Activated CD4-positive, CD25-positive, alpha-beta regulatory T cell treated with anti-CD3 and anti-CD28 coated beads, Interleukin-2, amount 50 U/mL, for 16 hours (primary cell): ENCODE results near the gene BICD2.
A peak's percentile ranks its signal among the peaks of the same experiment; 100 is the strongest.
"Not testable (repeated sequence)": the region's sequence is repeated elsewhere in the genome, so short reads cannot be mapped to it uniquely, and the experiment has no call there.

ENCODE experiments used
- DNase-seq: peaks from one replicate; pipeline ENCODE4 v3.0.0-alpha.2; 2020; ENCODE audit warnings: low read depth, low spot score

Gene BICD2

DNA sequence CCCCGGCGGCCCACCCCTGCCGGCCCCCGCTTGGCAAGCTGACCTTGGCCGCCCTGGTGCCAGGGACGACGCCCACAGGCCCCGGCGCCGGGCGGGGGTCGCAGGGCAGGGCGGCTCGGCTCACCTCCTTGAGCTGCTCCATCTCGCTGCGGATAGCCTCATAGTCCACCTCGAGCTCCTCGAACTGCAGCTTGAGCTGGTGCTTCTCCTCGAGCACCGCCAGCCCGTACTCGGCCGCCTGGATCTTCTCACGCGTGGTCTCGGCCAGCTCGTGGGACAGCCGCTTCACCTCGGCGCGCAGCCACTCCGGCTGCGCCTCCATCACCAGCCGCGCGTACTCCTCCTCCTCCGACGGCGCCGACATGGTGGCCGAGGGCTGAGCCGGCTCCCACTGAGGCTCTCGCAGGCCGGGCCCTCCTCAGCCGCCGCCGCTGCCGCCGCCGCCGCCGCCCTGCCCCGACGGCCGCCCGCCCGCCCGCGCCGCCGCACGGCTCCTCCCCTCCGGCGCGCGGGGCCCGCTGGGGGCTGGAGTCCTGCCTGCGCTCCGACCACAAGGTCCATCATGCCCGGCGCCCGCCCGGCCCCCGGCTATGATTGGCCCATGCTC is at the start of gene BICD2:
Gene BICD2, minus strand, starts transcription at position 453 of the 607 bp plus-strand sequence. Its CDS starts 89 bp downstream, at position 364.
- DNase-seq, result no peak

DNA sequence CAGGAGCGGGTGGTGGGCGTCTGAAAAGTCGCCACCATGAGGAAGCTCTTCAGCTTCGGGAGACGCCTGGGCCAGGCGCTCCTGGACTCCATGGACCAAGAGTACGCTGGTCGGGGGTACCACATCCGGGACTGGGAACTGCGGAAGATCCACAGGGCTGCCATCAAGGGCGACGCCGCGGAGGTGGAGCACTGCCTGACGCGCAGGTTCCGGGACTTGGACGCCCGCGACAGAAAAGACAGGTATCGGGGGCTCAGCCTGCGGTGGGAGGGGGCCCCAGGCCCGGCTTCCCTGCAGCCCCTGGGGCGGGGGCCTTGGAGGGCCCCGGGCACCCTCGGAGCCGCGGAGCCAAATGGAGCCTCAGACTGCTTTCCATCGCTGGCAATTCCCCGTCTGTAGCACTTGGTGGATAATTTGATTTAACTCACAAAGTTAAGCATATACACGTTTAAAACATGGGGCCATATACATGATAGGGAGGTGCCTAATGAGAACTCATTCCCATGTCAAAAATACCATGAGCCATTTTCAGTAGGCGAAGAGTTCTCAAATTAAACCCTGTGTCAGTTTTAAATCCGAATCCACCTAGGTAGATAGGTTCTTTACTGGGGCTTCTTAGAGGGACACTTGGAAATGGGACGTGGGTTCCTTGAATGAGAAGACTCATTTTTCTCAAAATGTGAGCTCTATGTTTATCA is 45.1 kb upstream of the BICD2 start:
- DNase-seq, result not testable (repeated sequence)

DNA sequence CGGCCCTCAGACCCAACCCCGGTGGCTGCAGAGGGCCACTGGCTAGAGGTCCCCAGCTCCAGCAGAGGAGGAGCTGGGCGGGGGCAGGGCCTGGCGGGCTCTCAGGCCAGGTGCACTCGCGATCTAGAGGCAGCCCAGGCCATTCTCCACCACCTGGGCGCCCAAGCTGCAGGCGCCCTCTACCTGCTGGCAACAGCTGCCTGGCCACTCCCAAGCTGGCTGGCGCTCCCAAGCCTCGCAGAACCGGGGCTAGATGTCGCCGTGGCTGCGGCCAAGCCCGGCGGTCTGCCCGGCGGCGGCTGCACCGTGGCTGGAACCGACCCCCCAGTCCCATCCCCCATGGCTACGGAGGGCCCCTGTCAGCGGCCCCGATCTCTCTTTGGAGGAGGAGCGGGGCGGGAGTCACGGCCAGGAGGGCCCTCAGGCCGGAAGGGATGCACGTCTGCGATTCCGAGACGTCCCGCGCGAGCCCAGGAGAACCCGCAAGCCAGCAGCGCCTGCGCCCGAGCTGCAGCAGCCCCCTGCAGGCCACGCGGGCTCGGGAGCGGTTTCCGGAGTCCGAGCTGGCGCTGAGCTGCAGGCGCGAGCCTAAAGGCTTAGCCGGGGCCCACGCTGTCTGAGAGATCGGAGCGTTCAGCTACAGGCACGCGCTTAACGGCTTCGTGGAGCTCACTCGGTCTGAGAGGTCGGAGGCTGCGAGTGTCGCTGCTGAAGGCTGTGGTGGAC is 44.3 kb upstream of the BICD2 start:
- no peak for DNase-seq

DNA sequence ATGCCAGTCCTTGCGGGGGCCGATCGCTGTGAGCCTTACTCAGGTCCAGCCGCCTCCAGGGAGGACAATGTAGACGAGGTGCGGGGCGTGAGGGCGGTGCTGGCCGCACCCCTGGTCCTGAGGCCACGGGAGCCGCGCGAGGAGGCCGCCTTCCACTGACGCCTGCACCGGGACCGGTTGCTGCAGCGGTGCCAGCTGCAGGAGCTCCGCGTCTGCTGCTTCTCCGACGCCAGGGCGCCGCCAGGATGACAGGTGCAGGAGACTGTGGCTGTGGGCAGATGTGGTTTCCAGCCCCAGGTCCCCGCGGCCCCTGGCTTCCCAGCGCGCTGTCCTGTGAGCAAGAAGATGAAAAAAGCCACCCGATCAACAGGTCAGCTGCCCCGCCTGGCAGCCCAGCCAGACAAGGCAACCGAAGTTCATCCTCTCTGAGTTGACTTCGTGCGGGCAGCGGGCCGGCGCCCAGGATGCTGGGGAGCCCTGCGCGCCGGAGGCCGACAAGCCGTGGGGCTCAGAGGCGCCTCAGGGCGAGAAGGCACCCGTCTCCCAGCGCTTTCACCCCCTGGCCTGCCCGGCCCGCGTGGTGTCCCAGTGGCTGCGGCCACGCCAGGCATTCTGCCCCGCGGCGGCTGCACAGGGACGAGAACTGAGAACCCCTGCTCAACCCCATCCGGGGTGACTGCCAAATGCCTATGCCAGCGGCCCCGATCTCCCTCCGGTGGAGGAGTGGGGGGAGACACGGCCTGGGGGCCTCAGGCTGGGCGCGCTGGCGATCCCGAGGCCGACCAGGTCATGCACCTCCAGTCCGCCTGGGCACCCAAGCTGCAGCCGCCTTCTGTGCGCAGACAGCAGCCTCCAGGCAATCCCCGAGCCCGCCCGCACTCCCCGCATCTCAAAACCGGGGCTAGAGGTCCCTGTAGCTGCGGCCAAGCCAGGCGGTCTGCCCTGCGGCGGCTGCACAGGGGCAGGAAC is 43.4 kb upstream of the BICD2 start:
- DNase-seq, result no peak

DNA sequence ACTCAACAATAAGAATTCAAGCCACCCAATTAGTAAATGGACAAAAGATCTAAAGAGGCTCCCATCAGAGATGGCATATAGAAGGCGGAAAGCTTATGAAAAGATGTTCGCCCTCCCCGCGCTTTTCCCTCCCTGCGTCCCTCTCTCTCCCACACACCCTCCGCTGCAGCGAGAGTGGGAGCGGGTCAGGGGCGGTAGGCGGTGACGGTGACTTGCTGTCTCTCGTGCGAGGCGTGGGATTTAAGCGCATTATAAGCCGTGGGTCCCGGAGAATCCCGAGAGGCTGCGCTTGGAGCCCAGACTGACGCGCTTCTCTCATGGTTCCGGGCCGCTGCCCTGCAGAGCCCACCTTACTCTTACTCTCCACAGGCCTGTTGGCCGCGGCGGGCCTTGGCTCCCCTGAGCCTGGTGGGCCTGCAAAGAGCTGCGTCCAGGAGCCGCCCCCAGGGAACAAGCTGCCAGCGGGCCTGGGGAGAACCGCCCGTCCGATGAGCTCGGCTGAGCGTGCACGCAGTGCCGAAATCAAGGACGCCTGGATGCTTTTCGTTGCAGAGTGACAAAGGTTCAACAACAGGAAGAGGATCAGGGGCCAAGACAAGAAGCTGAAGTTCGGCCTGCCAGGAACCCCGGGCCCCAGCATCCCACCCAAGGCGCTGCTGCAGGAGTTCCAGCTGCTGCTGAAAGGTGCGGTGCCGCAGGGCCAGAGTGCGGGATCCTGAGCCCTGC is 42.6 kb upstream of the BICD2 start:
- DNase-seq, result no peak

DNA sequence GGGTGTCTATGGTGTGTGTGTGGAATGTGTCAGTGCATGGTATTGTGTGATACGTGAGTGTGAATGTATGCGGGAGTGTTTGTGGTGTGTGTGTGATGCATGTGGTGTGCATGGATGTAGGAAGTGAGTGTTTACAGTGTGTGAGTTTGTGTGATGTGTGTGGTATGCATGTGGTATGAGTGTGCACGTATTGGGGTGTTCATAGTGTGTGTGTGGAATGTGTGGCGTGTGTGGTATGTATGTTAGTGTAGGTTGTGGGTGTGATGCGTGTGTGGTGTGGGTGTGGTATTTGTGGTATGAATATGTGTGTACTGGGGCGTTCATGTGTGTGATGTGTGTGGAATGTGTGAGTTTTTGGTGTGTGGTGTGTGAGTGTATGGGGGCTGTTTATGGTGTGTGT is 40.1 kb upstream of the BICD2 start:
- DNase-seq, result no peak

DNA sequence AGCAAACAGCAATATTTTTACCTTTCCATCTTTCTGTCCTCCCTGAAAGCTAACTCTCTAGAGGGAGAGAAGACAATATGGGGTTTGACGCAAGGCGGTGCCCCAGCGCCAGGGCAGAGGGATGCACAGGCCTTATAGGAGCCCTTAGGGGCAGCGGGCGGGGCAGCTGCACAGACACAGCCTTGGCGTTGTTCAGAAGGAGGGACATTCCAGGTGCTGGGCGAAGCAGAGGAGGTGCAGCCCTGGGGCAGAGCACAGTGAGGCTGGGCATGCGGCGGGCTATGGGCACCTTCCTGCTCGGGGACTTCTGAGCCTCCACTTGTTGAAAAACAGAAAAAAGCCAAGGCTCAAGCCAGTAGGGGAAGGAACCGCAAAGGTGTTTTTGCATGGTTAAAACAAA is 33.7 kb upstream of the BICD2 start:
- DNase-seq, result no peak

DNA sequence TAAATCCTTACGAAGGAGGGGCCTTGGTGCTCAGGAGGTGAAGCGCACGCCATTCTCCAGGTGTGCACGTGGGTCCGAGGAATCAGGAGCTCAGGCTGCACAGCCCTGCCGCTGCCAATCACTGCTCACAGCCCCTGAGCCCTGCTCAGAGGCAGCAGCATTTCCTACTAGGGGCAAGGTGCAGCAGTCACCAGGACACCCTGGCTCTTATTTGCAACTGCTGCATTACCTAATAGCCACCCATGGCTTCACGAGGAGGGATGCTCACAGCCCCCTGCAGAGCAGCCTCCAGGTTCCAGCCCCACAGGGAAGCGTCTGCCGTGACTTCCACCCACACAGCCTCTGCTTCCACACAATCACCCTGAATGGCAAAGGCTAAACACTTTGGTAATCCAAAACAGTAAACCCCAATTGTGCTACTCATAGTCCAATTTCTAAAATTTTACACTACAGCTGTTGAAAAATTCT is 31.7 kb upstream of the BICD2 start:
- not testable (repeated sequence) for DNase-seq

DNA sequence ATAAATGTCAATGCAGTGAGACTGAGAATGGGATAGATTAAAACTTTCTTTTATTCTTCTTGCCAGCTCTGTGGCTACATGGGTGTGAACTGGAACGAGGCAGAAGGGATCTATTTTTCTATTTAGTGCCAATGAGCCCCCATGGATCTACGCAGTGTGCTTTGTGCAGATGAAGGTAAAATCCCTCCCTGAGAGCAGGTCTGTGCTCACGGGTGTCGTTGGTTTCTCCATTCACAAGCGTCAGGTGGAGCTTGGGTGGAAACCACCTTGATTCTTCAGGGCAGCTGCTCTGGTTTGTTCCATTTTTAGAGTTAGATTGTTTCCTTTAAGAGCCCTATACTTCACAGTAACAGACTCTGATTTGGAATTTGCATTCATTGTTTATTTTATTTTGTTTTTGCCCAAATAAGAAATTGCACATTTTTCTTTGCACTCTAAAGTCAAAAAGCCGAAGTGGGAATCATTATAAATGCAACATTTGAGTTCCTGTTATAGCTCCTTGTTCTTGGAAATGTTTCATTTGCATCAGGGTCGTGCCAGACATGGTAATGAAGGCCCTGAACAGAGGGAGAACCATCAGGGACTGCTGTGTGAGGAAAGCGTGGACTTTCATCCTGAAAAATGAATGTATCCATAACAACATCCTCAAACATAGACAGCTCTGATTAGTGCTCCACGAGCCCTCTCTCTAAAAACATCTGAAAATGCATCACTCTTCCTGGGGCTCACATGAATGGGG is 31.1 kb upstream of the BICD2 start:
- no peak for DNase-seq

DNA sequence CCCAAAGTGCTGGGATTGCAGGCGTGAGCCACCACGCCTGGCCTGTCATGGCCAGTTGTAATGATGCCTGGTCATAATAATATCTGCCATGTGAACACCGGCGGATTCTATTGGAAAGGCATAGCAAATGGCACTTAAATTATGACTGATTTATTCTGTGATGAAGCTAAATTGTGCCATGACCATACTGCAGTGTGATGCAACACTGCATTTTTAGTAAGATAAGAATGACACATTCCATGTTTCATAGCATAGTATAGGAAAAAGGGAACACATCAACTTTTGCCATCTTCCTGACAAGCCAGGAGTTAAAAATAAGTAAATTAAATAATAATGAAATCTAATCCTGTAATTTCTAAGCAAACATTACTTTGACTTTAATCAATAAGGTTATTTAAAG is 30.4 kb upstream of the BICD2 start:
- DNase-seq, result no peak

DNA sequence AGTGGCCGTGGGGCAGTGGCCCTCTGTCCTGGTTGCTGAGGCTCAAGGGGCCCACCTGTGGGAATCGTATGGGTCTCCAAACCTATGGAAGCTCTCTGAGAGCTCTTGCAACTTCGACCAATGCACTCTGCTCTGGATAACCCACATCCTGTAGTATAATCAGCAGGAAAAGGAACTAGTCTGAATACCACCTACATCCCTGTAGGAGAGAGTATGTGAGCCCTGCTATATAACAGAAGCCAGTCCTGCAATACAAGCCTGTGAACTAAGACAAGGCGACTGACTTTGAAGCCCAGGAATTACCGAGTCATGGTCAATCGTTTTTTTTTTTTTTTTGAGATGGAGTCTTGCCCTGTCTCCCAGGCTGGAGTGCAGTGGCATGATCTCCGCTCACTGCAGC is 29.8 kb upstream of the BICD2 start:
- no peak for DNase-seq

DNA sequence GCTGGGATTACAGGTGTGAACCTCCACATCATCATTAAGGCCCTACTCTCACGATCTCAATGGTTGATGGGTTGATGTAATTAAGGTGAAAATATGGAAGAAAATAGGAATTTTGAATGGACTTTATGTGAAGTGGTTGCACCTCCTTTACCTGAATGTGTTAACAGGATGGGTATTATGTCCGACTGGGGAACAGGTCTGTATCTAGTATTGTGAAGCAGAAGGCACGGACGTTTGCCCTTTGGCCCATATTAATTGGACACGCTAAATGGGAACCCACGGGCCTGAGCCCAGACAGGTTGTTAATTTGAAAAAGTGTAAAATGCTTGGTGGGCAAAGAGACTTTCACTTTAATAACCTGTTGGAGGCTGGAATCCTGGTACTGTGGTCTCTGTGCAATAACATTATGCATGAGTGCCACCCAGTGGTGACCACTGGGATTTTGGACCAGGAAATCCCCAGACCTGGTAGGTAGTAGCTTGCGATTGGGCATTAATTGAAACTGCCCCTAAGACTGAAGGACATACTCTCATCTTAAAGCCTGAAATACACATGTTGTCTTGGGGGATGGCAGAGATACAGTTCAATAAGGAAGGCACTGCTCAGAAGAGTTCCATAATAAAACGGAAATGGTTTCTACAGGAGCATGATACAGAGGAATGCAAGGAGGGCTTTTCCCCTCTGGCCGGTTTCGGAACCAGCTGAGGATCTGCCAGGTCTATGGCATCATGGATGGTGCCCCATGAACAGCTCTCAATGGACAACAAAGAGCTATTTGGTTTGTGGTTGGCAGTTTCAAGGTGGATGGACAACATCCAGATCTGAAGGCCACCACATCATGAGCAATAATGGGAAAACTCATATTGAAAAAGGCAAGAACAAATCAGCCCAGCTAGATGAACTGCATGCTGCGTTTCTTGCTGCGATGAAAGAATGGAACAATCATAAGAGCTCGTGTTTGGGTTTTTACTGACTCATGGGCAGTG is 26.2 kb upstream of the BICD2 start:
- peak; percentile 49 for DNase-seq

DNA sequence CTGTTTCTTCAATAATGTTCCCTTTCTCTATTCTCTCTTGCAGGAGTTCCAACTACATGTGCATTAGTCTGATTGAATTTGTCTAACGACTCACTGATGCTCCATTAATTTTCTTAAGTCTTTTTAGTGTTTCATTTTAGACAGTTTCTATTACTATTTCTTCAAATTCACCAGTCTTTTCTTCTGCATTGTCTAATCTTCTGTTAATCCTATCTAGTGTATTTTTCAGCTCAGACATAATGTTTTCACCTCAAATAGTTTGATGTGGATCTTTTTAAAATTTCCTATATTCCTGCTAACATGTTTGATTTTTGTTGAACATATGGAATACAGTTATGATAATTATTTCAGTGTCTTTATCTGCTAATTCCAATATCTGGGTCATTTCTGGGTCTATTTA is 21.7 kb upstream of the BICD2 start:
- no peak for DNase-seq

DNA sequence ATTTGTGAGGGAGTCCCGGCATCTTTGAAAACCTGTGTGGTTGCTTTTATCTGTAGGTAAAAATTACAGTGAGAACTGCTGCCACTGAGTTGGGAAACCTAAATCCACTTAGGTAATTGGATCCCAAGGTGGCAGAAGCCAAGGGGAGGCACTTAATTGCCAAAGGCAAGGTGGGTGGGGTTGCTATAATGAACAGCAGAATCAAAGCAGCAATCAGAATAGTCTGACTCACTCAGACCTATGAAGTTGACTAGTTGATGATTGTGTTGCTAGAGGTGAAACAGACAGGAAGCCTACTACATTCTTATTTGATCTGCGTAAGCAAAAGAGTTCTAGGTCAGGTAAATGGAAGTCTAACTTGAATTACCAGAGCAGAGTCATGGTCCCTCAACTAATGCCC is 17.3 kb upstream of the BICD2 start:
- DNase-seq, result no peak

DNA sequence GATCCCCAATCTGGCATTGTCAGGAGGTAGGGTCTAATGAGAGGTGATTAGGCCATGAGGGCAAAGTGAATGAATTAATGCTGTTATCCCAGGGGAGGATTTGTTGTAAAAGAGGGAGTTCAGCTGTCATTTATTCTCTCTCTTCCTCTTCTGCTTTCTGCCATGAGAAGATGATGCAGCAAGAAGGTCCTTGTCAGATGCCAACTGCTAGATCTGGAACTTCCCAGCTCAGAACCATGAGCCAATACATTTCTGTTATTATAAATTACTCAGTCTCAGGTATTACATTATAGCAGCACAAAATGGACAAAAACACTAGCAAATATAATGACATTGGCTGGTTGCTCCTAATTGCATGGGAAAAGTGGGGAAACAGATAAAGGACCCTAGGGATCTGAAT is 15.6 kb upstream of the BICD2 start:
- DNase-seq, result no peak

DNA sequence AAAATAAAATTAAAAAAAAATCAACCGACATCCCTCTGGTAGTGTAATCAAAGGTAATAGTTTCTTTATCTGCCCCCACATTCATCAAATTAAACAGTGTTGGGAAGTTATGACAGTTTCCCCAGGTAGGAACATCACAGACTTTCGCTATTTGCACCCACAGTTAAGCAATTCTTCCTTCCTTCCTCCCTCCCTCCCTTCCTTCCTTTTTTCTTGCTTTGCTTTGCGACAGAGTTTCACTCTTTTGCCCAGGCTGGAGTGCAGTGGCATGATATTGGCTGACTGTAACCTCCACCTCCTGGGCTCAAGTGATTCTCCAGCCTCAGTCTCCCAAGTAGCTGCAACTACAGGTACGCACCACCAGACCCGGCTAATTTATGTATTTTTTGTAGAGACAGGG is 10.8 kb upstream of the BICD2 start:
- no peak for DNase-seq

DNA sequence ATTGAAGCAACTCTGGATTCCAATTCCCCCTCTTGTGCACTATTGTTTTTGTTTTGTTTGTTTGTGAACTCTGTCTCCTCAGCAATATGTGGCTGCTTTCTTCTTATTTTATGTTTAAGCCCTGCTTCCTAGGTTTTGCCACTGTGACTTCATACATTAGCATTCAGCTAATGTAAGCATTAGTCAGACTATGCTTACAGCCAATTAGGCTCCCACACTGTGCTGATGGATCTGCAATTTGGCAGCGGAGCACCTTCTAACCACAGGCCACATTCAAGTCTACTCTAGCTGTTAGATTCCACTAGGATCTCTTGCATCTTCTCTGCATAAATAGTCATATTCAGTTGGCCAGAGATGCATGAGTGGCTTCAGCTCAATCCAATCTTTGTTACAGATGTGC is 9.6 kb upstream of the BICD2 start:
- DNase-seq, result no peak

DNA sequence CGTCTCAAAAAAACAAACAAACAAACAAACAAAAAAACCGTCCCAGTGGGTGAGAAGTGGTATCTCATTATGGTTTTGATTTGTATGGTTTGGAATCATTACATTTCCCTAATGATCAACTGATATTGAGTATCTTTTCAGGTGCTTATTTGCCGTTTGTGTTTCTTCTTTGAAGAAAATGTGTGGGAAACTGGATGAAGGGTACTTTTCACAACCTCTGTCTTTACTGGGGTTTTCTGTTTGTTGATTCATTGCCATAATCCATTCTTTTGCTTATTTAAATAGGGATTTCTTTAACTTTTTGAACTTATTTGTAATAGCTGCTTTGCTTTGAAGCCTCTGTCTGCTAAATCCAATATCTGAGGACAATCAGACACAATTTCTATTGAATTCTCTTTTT is 9.2 kb upstream of the BICD2 start:
- no peak for DNase-seq

DNA sequence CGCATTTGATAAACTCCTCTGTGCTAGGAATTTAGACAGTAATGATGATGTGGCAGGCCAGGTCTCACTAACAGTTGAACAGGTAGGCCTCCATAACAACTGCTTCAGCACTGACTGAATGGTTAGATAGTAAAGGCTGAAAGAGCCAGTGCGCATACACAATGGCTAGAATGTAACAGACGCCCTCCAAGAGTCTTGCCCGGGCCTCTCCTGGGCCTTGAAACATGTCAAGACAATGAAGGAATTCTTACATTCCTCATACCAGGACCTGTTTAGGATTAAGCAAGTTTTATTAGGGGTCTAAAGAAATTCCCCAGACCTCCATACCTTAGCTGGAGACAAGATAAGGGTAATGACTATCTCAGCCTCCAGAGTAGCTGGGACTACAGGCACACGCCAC is 6.7 kb upstream of the BICD2 start:
- DNase-seq, result no peak
